HL-60 (cell line): ENCODE measurements around the gene BCAS3.

Experiments used
- DNase-seq, 2 experiments: peaks; one replicate each; pipeline ENCODE4 v3.0.0-alpha.2; 2010 to 2020; ENCODE audit warnings: low read depth in 1 of 2, low spot score in 1 of 2
- H3K27ac ChIP-seq: fragments of 250-450 bp; sonication (Bioruptor Pico); replicated peaks from 2 replicates; pipeline ENCODE4 v1.5.1; 2020; ENCODE audit warnings: mild to moderate bottlenecking, moderate library complexity
- H3K27me3 ChIP-seq: fragments of 250-450 bp; sonication (Bioruptor Pico); 2 replicates; pipeline ENCODE4 v1.5.1; 2021; ENCODE audit warnings: mild to moderate bottlenecking, moderate library complexity; ENCODE audit not compliant: insufficient read depth, poor library complexity, severe bottlenecking
- H3K4me3 ChIP-seq: replicated peaks from 2 replicates; pipeline ENCODE4 v1.5.1; 2011; ENCODE audit warnings: mild to moderate bottlenecking, control low read depth, low read length; ENCODE audit not compliant: insufficient read depth
- GABPA ChIP-seq: IDR thresholded peaks from 2 replicates; pipeline ENCODE4 v1.6.1; 2012; ENCODE audit warnings: low read depth
- POLR2AphosphoS5 ChIP-seq: IDR thresholded peaks from 2 replicates; pipeline ENCODE4 v1.6.1; 2012; ENCODE audit warnings: low read depth
- SPI1 ChIP-seq: IDR thresholded peaks from 2 replicates; pipeline ENCODE4 v1.6.1; 2012; ENCODE audit warnings: low read depth, mild to moderate bottlenecking, borderline replicate concordance
- TF ChIP-seq, protein P1 (sequence below): IDR thresholded peaks from one replicate; pipeline ENCODE4 v1.5.1; 2011; ENCODE audit warnings: low read length, control low read depth, inconsistent platforms; ENCODE audit not compliant: insufficient read depth
- TF ChIP-seq, protein P2 (sequence below): IDR thresholded peaks from 2 replicates; pipeline ENCODE4 v1.6.1; 2012; ENCODE audit warnings: low read depth; ENCODE audit not compliant: insufficient replicate concordance

The BCAS3 gene

DNA sequence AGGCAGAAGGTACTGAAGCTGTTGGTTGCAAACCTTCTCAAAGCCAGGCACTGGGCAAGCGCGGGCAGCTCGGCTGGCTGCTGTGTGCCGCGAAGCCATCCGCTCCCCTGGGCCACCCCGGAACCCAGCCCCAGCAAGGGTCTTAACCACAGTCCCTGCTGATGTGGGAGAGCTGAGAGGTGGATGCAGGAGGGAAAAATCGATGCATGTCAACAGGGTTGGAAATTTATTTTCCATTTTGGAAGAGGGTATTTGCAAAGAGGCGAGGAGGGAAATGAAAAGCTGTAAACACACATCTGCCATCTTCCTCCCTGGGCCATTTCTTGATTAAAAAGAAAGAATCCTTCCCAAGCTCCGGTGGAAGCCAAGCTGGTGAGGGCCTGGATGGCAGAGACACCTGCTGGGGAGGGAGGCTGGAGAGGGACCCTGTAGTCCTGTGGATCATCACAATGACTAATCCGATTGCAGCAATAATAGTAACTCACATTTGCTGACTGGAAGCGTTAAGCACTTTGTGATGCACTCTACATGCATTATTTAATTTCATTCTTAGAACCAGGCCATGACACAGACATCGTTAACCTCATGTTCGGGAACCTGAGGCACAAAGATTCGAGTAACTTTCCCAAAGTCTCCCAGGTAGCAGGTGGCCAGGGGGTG lies 708.1 kb downstream of the BCAS3 start:
- no peak overlapping the region for H3K4me3 ChIP-seq
- H3K27ac ChIP-seq: no peak overlapping the region
- H3K27me3 ChIP-seq: no peaks in the 10 kb centered on the region
- no peak for DNase-seq
- TF ChIP-seq SPI1 (no peak; the same call in 1 of the 2 replicates), POLR2AphosphoS5 (no peak), GABPA (no peak)
- TF ChIP-seq, protein P1, sequence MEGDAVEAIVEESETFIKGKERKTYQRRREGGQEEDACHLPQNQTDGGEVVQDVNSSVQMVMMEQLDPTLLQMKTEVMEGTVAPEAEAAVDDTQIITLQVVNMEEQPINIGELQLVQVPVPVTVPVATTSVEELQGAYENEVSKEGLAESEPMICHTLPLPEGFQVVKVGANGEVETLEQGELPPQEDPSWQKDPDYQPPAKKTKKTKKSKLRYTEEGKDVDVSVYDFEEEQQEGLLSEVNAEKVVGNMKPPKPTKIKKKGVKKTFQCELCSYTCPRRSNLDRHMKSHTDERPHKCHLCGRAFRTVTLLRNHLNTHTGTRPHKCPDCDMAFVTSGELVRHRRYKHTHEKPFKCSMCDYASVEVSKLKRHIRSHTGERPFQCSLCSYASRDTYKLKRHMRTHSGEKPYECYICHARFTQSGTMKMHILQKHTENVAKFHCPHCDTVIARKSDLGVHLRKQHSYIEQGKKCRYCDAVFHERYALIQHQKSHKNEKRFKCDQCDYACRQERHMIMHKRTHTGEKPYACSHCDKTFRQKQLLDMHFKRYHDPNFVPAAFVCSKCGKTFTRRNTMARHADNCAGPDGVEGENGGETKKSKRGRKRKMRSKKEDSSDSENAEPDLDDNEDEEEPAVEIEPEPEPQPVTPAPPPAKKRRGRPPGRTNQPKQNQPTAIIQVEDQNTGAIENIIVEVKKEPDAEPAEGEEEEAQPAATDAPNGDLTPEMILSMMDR: no peak
- TF ChIP-seq, protein P2, sequence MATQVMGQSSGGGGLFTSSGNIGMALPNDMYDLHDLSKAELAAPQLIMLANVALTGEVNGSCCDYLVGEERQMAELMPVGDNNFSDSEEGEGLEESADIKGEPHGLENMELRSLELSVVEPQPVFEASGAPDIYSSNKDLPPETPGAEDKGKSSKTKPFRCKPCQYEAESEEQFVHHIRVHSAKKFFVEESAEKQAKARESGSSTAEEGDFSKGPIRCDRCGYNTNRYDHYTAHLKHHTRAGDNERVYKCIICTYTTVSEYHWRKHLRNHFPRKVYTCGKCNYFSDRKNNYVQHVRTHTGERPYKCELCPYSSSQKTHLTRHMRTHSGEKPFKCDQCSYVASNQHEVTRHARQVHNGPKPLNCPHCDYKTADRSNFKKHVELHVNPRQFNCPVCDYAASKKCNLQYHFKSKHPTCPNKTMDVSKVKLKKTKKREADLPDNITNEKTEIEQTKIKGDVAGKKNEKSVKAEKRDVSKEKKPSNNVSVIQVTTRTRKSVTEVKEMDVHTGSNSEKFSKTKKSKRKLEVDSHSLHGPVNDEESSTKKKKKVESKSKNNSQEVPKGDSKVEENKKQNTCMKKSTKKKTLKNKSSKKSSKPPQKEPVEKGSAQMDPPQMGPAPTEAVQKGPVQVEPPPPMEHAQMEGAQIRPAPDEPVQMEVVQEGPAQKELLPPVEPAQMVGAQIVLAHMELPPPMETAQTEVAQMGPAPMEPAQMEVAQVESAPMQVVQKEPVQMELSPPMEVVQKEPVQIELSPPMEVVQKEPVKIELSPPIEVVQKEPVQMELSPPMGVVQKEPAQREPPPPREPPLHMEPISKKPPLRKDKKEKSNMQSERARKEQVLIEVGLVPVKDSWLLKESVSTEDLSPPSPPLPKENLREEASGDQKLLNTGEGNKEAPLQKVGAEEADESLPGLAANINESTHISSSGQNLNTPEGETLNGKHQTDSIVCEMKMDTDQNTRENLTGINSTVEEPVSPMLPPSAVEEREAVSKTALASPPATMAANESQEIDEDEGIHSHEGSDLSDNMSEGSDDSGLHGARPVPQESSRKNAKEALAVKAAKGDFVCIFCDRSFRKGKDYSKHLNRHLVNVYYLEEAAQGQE: no peak

- no peaks in the 10 kb centered on the region for H3K27me3 ChIP-seq
- DNase-seq: no peak
- H3K27ac ChIP-seq: no peak overlapping the region
- no peak for TF ChIP-seq POLR2AphosphoS5
- TF ChIP-seq, protein P2: no peak
- TF ChIP-seq GABPA: no peak
- TF ChIP-seq, protein P1: no peak
- no peak overlapping the region for H3K4me3 ChIP-seq
Observed at GRCh38 chr17:61386251-61386650, 708.6 kb downstream of the BCAS3 start.

DNA sequence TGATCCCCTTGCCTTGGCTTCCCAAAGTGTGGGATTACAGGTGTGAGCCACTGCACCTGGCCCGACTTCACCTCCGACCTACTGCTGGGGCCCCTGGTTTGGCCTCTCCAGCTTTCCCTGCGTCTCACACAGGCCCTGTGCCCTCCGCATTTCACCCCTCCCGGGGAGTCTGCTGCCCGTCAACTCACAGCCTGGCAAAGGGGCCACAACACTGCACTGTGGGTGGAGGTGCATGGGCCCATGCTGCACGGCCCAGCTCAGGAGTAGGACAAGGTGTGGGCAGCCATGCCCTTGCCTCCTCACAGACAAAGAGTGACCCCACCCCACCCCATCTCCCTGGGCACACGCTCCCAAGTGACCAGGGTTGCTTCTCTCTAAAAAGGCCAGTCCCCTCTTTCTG lies 709.4 kb downstream of the BCAS3 start:
- no peaks in the 10 kb centered on the region for H3K27me3 ChIP-seq
- DNase-seq: no peak
- TF ChIP-seq POLR2AphosphoS5 (no peak), GABPA (no peak), SPI1 (no peak)
- TF ChIP-seq, protein P2: no peak
- TF ChIP-seq, protein P1: no peak

More for the DNA sequence above, 709.4 kb downstream of the BCAS3 start:
- H3K27ac ChIP-seq: no peak overlapping the region
- H3K4me3 ChIP-seq: no peak overlapping the region
